ENCODE data around the gene GSTO2.

GSTO2 gene

DNA sequence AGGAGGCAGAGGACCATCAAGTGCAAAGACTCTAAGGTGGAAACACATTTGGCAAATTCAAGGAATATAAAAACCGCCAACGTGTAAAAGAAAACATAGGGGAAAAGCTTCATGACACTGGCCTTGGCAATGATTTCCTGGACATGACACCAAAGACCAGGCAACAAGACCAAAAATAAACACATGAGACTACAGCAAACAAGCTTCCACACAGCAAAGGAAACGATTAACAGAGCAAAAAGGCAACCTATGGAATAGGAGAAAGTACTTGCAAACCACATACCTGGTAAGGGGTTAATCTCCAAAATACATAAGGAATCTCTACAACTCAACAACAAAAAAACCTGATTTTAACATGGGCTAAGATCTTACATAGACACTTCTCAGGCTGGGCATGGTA, 10.8 kb upstream of the GSTO2 start:
- H3K4me3 ChIP-seq (ENCODE audit: control insufficient read depth, low read depth, low read length): no peak overlapping the region
- TF ChIP-seq, protein P1, sequence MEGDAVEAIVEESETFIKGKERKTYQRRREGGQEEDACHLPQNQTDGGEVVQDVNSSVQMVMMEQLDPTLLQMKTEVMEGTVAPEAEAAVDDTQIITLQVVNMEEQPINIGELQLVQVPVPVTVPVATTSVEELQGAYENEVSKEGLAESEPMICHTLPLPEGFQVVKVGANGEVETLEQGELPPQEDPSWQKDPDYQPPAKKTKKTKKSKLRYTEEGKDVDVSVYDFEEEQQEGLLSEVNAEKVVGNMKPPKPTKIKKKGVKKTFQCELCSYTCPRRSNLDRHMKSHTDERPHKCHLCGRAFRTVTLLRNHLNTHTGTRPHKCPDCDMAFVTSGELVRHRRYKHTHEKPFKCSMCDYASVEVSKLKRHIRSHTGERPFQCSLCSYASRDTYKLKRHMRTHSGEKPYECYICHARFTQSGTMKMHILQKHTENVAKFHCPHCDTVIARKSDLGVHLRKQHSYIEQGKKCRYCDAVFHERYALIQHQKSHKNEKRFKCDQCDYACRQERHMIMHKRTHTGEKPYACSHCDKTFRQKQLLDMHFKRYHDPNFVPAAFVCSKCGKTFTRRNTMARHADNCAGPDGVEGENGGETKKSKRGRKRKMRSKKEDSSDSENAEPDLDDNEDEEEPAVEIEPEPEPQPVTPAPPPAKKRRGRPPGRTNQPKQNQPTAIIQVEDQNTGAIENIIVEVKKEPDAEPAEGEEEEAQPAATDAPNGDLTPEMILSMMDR (IDR thresholded peaks at IDR 0.05; ENCODE audit: control insufficient read depth, insufficient read depth, low read depth, low read length, missing control alignments): no peak

GRCh38 chr10:104259456-104259855, 9.5 kb upstream of the GSTO2 start:
- TF ChIP-seq, protein P1 (IDR thresholded peaks at IDR 0.05; ENCODE audit: control insufficient read depth, insufficient read depth, low read depth, low read length, missing control alignments): no peak
- no peak overlapping the region for H3K4me3 ChIP-seq (ENCODE audit: control insufficient read depth, low read depth, low read length)
- no peak for DNase-seq (ENCODE audit: low read depth)

More for the DNA sequence above, 10.8 kb upstream of the GSTO2 start:
- no peak for DNase-seq (ENCODE audit: low read depth)

DNA sequence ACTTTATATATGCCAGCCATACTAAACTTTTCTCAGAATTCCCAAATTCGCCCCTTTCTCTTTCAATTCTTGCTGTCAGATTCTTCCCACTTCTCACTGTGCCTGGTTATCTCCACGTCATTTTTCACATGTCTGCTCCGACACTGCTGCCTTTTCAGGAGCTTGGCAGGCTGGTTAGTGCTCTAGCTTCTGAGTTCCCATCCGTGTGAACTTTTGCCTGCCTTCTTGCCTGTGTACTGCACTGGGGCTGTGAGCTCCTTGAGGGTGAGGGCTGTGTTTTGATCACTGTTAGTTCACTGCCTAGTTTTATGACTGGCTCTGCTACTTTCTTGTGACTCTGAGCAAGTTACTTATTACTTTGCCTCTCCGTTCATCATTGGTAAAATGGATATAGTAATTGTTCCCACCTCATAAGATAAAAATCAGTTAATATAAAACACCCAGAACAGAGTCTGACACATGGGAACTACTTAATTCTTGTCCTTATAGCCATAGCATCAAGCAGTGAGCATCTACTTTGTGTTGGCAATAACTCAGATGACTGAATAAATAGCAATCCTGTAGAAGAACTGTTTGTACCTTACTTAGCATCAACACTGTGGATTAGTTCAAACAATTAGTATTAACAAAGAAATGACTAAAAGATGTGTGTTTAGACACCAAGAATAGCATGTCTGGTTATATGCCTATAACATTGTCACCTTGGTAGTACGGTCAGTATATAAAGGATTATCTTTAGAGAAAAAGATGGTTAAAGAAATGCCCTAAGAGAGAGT, 8.8 kb upstream of the GSTO2 start:
- DNase-seq (ENCODE audit: low read depth): no peak
- no peak overlapping the region for H3K4me3 ChIP-seq (ENCODE audit: control insufficient read depth, low read depth, low read length)
- TF ChIP-seq, protein P1 (IDR thresholded peaks at IDR 0.05; ENCODE audit: control insufficient read depth, insufficient read depth, low read depth, low read length, missing control alignments): no peak

GRCh38 chr10:104260775-104261115, 8.2 kb upstream of the GSTO2 start:
- TF ChIP-seq, protein P1 (IDR thresholded peaks at IDR 0.05; ENCODE audit: control insufficient read depth, insufficient read depth, low read depth, low read length, missing control alignments): no peak

GRCh38 chr10:104262055-104262454, 6.9 kb upstream of the GSTO2 start:
- no peak for DNase-seq (ENCODE audit: low read depth)
- H3K4me3 ChIP-seq (ENCODE audit: control insufficient read depth, low read depth, low read length): no peak overlapping the region
- TF ChIP-seq, protein P1 (IDR thresholded peaks at IDR 0.05; ENCODE audit: control insufficient read depth, insufficient read depth, low read depth, low read length, missing control alignments): no peak

More at GRCh38 chr10:104260775-104261115, 8.2 kb upstream of the GSTO2 start:
- no peak for DNase-seq (ENCODE audit: low read depth)
- no peak overlapping the region for H3K4me3 ChIP-seq (ENCODE audit: control insufficient read depth, low read depth, low read length)

DNA sequence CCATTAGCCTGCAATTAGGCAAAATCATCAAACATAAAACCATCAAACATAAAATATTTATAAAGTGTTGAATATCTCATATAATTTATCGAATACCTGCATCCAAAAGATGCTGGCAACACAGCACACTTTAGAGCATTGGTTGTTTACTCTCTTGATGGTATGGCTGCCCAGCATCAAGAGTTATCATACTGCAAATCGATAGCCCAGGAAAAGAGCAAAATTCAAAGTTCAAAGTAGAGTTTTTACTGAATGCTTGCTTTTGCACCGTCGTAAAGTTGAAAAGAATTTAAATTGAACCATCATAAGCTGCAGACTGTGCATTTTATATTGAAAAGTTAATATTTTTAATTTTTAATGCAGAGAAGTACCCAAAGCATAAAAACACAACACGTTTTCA, 4.2 kb upstream of the GSTO2 start:
- TF ChIP-seq, protein P1 (IDR thresholded peaks at IDR 0.05; ENCODE audit: control insufficient read depth, insufficient read depth, low read depth, low read length, missing control alignments): no peak
- no peak overlapping the region for H3K4me3 ChIP-seq (ENCODE audit: control insufficient read depth, low read depth, low read length)
- no peak for DNase-seq (ENCODE audit: low read depth)

All from AG09309 (cell line).